NCI-H510A treated with DMSO at 0.1 percent for 48 hours (cell line): ENCODE data around the gene FIZ1.
A peak's percentile ranks its signal among the peaks of the same experiment; 100 is the strongest.

Experiments
- DNase-seq: peaks from one replicate; lab custom pipeline; 2025; lab: John Stamatoyannopoulos, UW

FIZ1 gene

GRCh38 chr19:55613930-55614710, 14.8 kb upstream of the FIZ1 start:
- DNase-seq: no peak

- no peak for DNase-seq
These were observed 14.1 kb upstream of the FIZ1 start for GRCh38 chr19:55613396-55613795.

- DNase-seq: no peak
These were observed 12.8 kb upstream of the FIZ1 start for GRCh38 chr19:55611983-55612645.

GRCh38 chr19:55611300-55611982, 12.1 kb upstream of the FIZ1 start:
- no peak for DNase-seq

GRCh38 chr19:55609326-55609725, 10.0 kb upstream of the FIZ1 start:
- DNase-seq: no peak

GRCh38 chr19:55606817-55607216, 7.5 kb upstream of the FIZ1 start:
- DNase-seq: no peak

- no peak for DNase-seq
These were observed 7.1 kb upstream of the FIZ1 start for GRCh38 chr19:55606471-55606787.

GRCh38 chr19:55605637-55606470, 6.5 kb upstream of the FIZ1 start, which contains the start of gene ZNF865:
Gene ZNF865 (plus strand): TSS chr19:55605647. CDS start chr19:55613619, 7,972 bp downstream.
- DNase-seq: peak; percentile 68

GRCh38 chr19:55605207-55605636, 5.9 kb upstream of the FIZ1 start:
- peak; percentile 94 for DNase-seq

GRCh38 chr19:55603581-55604292, 4.4 kb upstream of the FIZ1 start:
- DNase-seq: no peak

GRCh38 chr19:55603115-55603514, 3.8 kb upstream of the FIZ1 start:
- no peak for DNase-seq

GRCh38 chr19:55602104-55603001, 3.0 kb upstream of the FIZ1 start:
- no peak for DNase-seq

GRCh38 chr19:55601084-55601483, 1.8 kb upstream of the FIZ1 start:
- DNase-seq: no peak

- DNase-seq: no peak
These were observed 1.3 kb upstream of the FIZ1 start for GRCh38 chr19:55600662-55601028.

- peak; percentile 96 for DNase-seq
These were observed 735 bp upstream of the FIZ1 start, which contains the start of gene ZNF524 for GRCh38 chr19:55599842-55600661. Gene ZNF524 (plus strand): TSS chr19:55600288. CDS start chr19:55602113, 1,825 bp downstream.

- DNase-seq: peak; percentile 73
These were observed 424 bp downstream of the FIZ1 start for GRCh38 chr19:55598719-55599467.

GRCh38 chr19:55598034-55598433, 1.3 kb downstream of the FIZ1 start:
- no peak for DNase-seq

GRCh38 chr19:55597501-55597921, 1.8 kb downstream of the FIZ1 start:
- no peak for DNase-seq

GRCh38 chr19:55596304-55596703, 3.0 kb downstream of the FIZ1 start:
- DNase-seq: no peak
